Left lung (tissue), 10 donors: ENCODE results near the gene SLC38A4. TPM values are rescaled to one million over a fixed set of nuclear protein-coding genes. Genes with fewer than 3 reads are reported as not detected.

Source experiments
- ATAC-seq: fragments of 200-7000 bp; cut with Tn5 transposase; one replicate; pipeline ENCODE4 v1.9.1; 2020; ENCODE audit warnings: moderate library complexity
- DNase-seq, 4 donors: peaks; one replicate each; pipeline ENCODE4 v3.0.0-alpha.2; 2013 to 2020
- H3K27ac ChIP-seq, 2 donors: fragments of 200-600 bp; sonication (generic) in 1 of 2; one replicate each; pipeline versions ENCODE4 v1.5.0 to v1.8.0; 2020 to 2021
- H3K27me3 ChIP-seq, 2 donors: fragments of 200-600 bp; sonication (generic) in 1 of 2; one replicate each; pipeline versions ENCODE4 v1.5.0 to v1.8.0; 2020 to 2021
- H3K36me3 ChIP-seq, 2 donors: fragments of 200-600 bp; sonication (generic) in 1 of 2; one replicate each; pipeline versions ENCODE4 v1.5.0 to v1.8.0; 2020 to 2021
- H3K4me1 ChIP-seq, 2 donors: fragments of 200-600 bp; one replicate each; pipeline ENCODE4 v1.8.0; 2021
- H3K4me3 ChIP-seq, 2 donors: fragments of 200-600 bp; sonication (generic) in 1 of 2; one replicate each; pipeline versions ENCODE4 v1.5.0 to v1.8.0; 2020 to 2021; ENCODE audit warnings: mild to moderate bottlenecking in 1 of 2
- H3K9me3 ChIP-seq, 2 donors: fragments of 200-600 bp; sonication (generic) in 1 of 2; one replicate each; pipeline versions ENCODE4 v1.5.0 to v1.8.0; 2020 to 2021
- intact Hi-C, 2 donors: fragments of 100-400 bp; cut with DNase I; formaldehyde crosslinking; loops; one replicate each; pipeline versions ENCODE4 v1.11.2 to v1.14.2; 2022
- polyA plus RNA-seq, 6 donors: library from polyadenylated mRNA; unstranded; fragments of 120-200 nt; gene quantifications; one replicate each; pipeline ENCODE4 v1.2.1, GENCODE V29; 2013; ENCODE audit not compliant: insufficient read length in 6 of 6
- total RNA-seq, 2 donors: library from RNA; stranded (reverse); fragmentation: NEBNext Ultra II Directional; extraction: Animal tissue kit (Norgen Biotek cat#: 25700); gene quantifications; one replicate each; pipeline ENCODE4 v1.2.1, GENCODE V29; 2021
- TF ChIP-seq, protein P1 (sequence below), 2 donors: fragments of 200-600 bp; sonication (generic) in 1 of 2; IDR thresholded peaks; one replicate each; pipeline versions ENCODE4 v1.5.0 to v1.8.0; 2021; ENCODE audit warnings: antibody characterized with exemption in 2 of 2
- donor health status: DM: no; HTN: yes; CAD: no.
- donor health status: DM: no; HTN: no; CAD: no.

Gene SLC38A4
- total and polyA plus RNA-seq, 8 donors, result 0.85 to 7.1 (median 5.4) TPM

DNA sequence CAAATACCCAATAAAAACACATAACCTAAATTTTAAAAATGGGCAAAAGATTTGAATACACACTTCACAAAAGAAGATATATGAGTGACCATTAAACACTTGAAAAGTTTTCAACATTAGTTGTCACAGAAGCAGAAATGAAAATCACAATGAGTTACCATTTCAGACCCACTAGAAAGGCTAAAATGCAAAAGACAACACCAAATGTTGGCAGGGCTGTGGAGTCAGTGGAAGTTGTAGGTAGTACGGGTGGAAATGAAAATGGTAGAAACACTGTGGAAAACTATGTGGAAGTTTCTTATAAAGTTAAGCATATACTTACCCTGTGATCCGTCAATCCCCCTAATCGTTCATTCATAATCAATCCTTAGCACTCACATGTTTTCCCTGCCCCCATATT, 61.8 kb downstream of the SLC38A4 start:
- H3K36me3 ChIP-seq, result no peaks in the 10 kb centered on the region
- ATAC-seq (no peak), DNase-seq (no peak)
- no peaks in the 10 kb centered on the region for H3K27me3 ChIP-seq
- peaks cover 0 to 14% of the 10 kb centered on the region in 2 donors for H3K9me3 ChIP-seq
- intact Hi-C loops, result no loop called here
- H3K4me3 ChIP-seq, result no peak overlapping the region
- TF ChIP-seq, protein P1, sequence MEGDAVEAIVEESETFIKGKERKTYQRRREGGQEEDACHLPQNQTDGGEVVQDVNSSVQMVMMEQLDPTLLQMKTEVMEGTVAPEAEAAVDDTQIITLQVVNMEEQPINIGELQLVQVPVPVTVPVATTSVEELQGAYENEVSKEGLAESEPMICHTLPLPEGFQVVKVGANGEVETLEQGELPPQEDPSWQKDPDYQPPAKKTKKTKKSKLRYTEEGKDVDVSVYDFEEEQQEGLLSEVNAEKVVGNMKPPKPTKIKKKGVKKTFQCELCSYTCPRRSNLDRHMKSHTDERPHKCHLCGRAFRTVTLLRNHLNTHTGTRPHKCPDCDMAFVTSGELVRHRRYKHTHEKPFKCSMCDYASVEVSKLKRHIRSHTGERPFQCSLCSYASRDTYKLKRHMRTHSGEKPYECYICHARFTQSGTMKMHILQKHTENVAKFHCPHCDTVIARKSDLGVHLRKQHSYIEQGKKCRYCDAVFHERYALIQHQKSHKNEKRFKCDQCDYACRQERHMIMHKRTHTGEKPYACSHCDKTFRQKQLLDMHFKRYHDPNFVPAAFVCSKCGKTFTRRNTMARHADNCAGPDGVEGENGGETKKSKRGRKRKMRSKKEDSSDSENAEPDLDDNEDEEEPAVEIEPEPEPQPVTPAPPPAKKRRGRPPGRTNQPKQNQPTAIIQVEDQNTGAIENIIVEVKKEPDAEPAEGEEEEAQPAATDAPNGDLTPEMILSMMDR (IDR thresholded peaks at IDR 0.05), result no peak
- H3K27ac ChIP-seq, result no peak overlapping the region
- no peaks in the 10 kb centered on the region for H3K4me1 ChIP-seq

DNA sequence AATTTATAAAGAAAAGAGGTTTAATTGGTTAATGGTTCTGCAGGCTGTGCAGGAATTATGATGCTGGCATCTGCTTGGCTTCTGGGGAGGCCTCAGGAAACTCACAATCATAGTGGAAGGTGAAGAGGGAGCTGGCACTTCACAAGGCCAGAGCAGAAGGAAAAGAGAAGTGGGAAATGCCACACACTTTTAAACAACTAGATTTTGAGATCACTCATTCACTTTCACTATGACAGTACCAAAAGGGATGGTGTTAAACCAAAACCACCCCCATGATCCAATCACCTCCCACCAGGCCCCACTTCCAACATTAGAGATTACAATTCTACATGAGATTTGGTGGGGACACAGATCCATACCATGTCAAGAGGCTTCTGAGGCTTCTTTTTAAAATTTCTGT, 62.6 kb downstream of the SLC38A4 start:
- no peak for ATAC-seq
- Histone ChIP-seq H3K36me3 (no peaks in the 10 kb centered on the region), H3K4me3 (no peak overlapping the region), H3K9me3 (peaks cover 0 to 20% of the 10 kb centered on the region in 2 donors), H3K4me1 (no peaks in the 10 kb centered on the region), H3K27ac (no peak overlapping the region), H3K27me3 (no peaks in the 10 kb centered on the region)
- TF ChIP-seq, protein P1 (IDR thresholded peaks at IDR 0.05), result no peak
- DNase-seq, result no peak
- intact Hi-C loops, result no loop called here

DNA sequence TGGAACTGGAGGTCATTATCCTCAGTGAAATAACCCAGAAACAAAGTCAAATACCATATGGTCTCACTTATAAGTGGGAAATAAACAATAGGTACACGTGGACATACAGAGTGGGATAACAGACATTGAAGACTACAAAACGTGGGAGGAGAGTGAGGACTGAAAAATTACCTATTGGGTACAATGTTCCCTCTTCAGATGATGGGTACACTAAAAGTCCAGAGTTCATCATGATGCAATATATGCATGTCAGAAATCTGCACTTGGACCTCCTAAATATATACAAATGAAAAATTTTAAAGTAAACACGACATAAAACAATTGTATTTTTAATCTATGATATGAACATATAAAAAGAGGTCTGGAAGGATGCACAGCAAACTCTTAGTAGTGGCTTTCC, 71.2 kb downstream of the SLC38A4 start:
- Histone ChIP-seq H3K36me3 (no peaks in the 10 kb centered on the region), H3K4me3 (no peak overlapping the region), H3K9me3 (peaks cover 0 to 19% of the 10 kb centered on the region in 2 donors), H3K27ac (no peak overlapping the region), H3K4me1 (no peaks in the 10 kb centered on the region), H3K27me3 (no peaks in the 10 kb centered on the region)
- ATAC-seq, result no peak
- DNase-seq, result no peak
- TF ChIP-seq, protein P1 (IDR thresholded peaks at IDR 0.05), result no peak
- intact Hi-C loops, result no loop called here

DNA sequence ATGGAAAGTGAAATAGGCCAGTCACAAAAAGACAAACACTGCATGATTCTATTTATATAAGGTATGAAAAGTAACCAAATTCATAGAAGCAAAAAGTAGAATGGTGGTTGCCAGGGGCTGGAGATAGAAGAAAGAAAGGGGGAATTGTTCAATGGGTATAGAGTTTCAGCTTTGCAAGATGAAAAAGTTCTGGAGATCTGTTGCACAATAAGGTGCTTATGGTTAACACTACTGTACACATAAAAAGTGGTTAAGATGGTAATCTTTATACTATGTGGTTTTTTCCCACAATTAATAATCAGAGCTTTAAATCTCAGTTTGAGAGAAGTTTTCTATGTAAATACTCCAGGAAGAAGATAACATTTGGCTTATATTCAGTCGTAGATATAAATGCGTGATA, 73.4 kb downstream of the SLC38A4 start:
- TF ChIP-seq, protein P1 (IDR thresholded peaks at IDR 0.05), result no peak
- Histone ChIP-seq H3K4me1 (no peaks in the 10 kb centered on the region), H3K36me3 (no peaks in the 10 kb centered on the region), H3K9me3 (peaks cover 0 to 8% of the 10 kb centered on the region in 2 donors), H3K4me3 (no peak overlapping the region), H3K27ac (no peak overlapping the region), H3K27me3 (no peaks in the 10 kb centered on the region)
- ATAC-seq (peak; percentile 65), DNase-seq (no peak)
- intact Hi-C loops, result no loop called here

DNA sequence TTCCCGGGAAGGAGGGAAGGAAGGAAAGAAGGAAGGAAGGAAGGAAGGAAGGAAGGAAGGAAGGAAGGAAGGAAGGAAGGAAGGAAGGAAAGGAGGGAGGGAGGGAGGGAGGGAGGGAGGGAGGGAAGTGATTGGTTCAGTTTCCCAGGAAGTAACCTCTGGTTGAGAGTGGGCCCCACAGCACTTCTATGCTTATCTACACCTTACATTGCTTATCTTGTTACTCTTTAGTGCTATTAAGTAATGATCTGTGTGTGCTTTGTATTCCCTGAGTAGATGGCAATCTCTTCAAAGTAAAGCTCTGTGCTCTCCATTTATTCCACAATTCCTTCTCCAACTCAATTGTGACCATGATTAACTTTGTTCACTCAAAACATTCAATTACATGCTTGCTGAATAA, 74.6 kb downstream of the SLC38A4 start:
- Histone ChIP-seq H3K9me3 (peaks cover 0 to 12% of the 10 kb centered on the region in 2 donors), H3K36me3 (no peaks in the 10 kb centered on the region), H3K27me3 (no peaks in the 10 kb centered on the region), H3K4me1 (no peaks in the 10 kb centered on the region), H3K4me3 (no peak overlapping the region), H3K27ac (no peak overlapping the region)
- DNase-seq (no peak), ATAC-seq (no peak)
- intact Hi-C loops, result no loop called here
- TF ChIP-seq, protein P1 (IDR thresholded peaks at IDR 0.05), result no peak
